DND-41 (cell line): ENCODE measurements around the gene MCC.

ENCODE experiments used
- EZH2 ChIP-seq: IDR thresholded peaks from 3 replicates; pipeline ENCODE4 v1.6.1; 2012; ENCODE audit warnings: borderline replicate concordance, low read depth, mild to moderate bottlenecking, moderate library complexity, low read length, inconsistent platforms; ENCODE audit not compliant: severe bottlenecking
- TF ChIP-seq, protein P1 (sequence below): IDR thresholded peaks from 2 replicates; pipeline ENCODE4 v1.5.1; 2012; ENCODE audit warnings: borderline replicate concordance, low read length, moderate library complexity, mild to moderate bottlenecking; ENCODE audit not compliant: poor library complexity, severe bottlenecking; ENCODE audit errors: extremely low read depth

DNA sequence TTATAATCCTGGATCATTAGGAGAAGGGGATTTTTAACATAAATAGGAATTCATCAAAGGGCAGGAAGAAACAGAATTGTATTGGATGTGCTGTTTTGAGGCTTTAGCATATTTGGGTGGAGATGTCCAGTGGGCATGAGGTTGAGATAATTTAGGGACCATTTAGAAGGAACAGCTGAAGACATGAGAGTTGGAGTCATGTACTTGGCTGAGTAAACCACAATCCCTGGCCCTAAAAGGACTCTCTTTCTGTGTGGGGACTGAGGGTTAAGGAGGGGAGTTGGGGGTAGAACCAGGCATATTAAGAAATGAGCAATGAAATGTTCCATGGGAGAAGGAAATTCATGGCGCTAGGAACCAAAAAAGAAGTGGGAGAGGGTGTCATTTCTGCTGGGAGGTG is 450.1 kb downstream of the MCC start:
- TF ChIP-seq, protein P1, sequence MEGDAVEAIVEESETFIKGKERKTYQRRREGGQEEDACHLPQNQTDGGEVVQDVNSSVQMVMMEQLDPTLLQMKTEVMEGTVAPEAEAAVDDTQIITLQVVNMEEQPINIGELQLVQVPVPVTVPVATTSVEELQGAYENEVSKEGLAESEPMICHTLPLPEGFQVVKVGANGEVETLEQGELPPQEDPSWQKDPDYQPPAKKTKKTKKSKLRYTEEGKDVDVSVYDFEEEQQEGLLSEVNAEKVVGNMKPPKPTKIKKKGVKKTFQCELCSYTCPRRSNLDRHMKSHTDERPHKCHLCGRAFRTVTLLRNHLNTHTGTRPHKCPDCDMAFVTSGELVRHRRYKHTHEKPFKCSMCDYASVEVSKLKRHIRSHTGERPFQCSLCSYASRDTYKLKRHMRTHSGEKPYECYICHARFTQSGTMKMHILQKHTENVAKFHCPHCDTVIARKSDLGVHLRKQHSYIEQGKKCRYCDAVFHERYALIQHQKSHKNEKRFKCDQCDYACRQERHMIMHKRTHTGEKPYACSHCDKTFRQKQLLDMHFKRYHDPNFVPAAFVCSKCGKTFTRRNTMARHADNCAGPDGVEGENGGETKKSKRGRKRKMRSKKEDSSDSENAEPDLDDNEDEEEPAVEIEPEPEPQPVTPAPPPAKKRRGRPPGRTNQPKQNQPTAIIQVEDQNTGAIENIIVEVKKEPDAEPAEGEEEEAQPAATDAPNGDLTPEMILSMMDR = no peak
- TF ChIP-seq EZH2 = no peak
